Pancreas (tissue), 10 donors: Measurements from ENCODE around the gene RRP1B. TPM values are rescaled to one million over a fixed set of nuclear protein-coding genes. Genes with fewer than 3 reads are reported as not detected.

Experiments used
- ATAC-seq, 4 donors: fragments of 200-7000 bp; cut with Tn5 transposase; one replicate each; pipeline versions ENCODE4 v1.8.0 to v1.9.1; 2020; ENCODE audit warnings: mild to moderate bottlenecking in 4 of 4, moderate library complexity in 4 of 4
- DNase-seq, 6 donors: peaks; one replicate each; pipeline ENCODE4 v3.0.0-alpha.2; 2020
- FAIRE-seq: peaks from 2 replicates; lab custom pipeline; 2012; peaks lifted over from hg19 to GRCh38; lab: Jason Lieb, UNC
- H3K27ac ChIP-seq, 4 donors: fragments of 200-600 bp; sonication (generic); 1 replicate in 3 of 4; 2 replicates in 1 of 4; pipeline versions ENCODE4 v1.5.0 to v1.8.0; 2020
- H3K27me3 ChIP-seq, 4 donors: fragments of 200-600 bp; one replicate each; pipeline ENCODE4 v1.8.0; 2021
- H3K36me3 ChIP-seq, 3 donors: fragments of 200-600 bp; sonication (generic) in 1 of 3; one replicate each; pipeline versions ENCODE4 v1.5.0 to v1.8.0; 2020 to 2021
- H3K4me1 ChIP-seq, 3 donors: fragments of 200-600 bp; one replicate each; pipeline ENCODE4 v1.8.0; 2021
- H3K4me3 ChIP-seq, 4 donors: fragments of 200-600 bp; sonication (generic) in 2 of 4; one replicate each; pipeline versions ENCODE4 v1.5.0 to v1.8.0; 2020 to 2021
- H3K9me3 ChIP-seq, 4 donors: fragments of 200-600 bp; one replicate each; pipeline ENCODE4 v1.8.0; 2021
- CTCF ChIP-seq, 4 donors: fragments of 200-600 bp; sonication (generic) in 3 of 4; IDR thresholded peaks; one replicate each; pipeline versions ENCODE4 v1.5.0 to v1.8.0; 2021; ENCODE audit warnings: antibody characterized with exemption in 4 of 4
- WGBS, 2 donors: extraction: QIAGEN DNeasy Blood & Tissue Kit; methylation state at CpG; one replicate each; pipeline ENCODE4 v1.1.7; 2013; 5-methylcytosine and 5-hydroxymethylcytosine counted together
- intact Hi-C, 3 donors: fragments of 100-400 bp; cut with DNase I; formaldehyde crosslinking; loops; one replicate each; pipeline versions ENCODE4 v1.11.1 to v1.14.2; 2022
- microRNA-seq, 2 donors: library from miRNA; unstranded; fragments of <30 nt; microRNA quantifications; one replicate each; pipeline versions ENCODE4 to v1.1.0, GENCODE V29; 2019 to 2020
- polyA plus RNA-seq, 2 donors: library from polyadenylated mRNA; stranded (reverse); fragments of 200-250 nt; gene quantifications; one replicate each; pipeline ENCODE4 v1.2.3, GENCODE V29; 2013
- total RNA-seq, 6 donors: library from RNA; stranded (reverse); fragmentation: NEBNext Ultra II Directional in 4 of 6; extraction: Animal tissue kit (Norgen Biotek cat#: 25700) in 4 of 6; gene quantifications; one replicate each; pipeline versions ENCODE4 v1.2.1 to v1.2.4, GENCODE V29; 2021 to 2023
- donor health status: healthy with polysubstance abuse.
- donor health status: DM: no; HTN: no; CAD: no; lungs with moderate emphysema.
- donor health status: DM: no; HTN: no; CAD: no.
- donor health status: control.
- donor health status: control.
- donor health status: Bipolar disorder and iron deficiency.
- donor health status: DM: yes; HTN: yes; CAD: no.
- donor health status: DM: no; HTN: no; CAD: no.
- donor health status: DM: no; HTN: no; CAD: no.
- donor health status: DM: yes; HTN: yes; CAD: no.

The RRP1B gene
- total and polyA plus RNA-seq, 8 donors = 4.4 to 13.3 (median 9.0) TPM

GRCh38 chr21:43743947-43744346 is 84.6 kb downstream of the RRP1B start:
- Histone ChIP-seq H3K27ac (no peak overlapping the region), H3K4me3 (no peak overlapping the region), H3K36me3 (peaks cover 0 to 49% (median 10%) of the 10 kb centered on the region in 3 donors), H3K4me1 (no peaks in the 10 kb centered on the region), H3K9me3 (no peaks in the 10 kb centered on the region), H3K27me3 (no peaks in the 10 kb centered on the region)
- intact Hi-C loops = no loop called here
- 95 to 98% methylated on average over 8 of the region's 8 CpGs for WGBS, 2 donors
- no peak for ATAC-seq
- FAIRE-seq = no peak
- TF ChIP-seq CTCF (IDR thresholded peaks at IDR 0.05) = no peak
- DNase-seq = no peak

GRCh38 chr21:43744725-43745124 is 85.4 kb downstream of the RRP1B start:
- 96 to 98% methylated on average over 18 of the region's 18 CpGs for WGBS, 2 donors
- H3K27ac ChIP-seq = no peak overlapping the region
- no peak for TF ChIP-seq CTCF (IDR thresholded peaks at IDR 0.05)
- FAIRE-seq (no peak), ATAC-seq (no peak), DNase-seq (no peak)
- no peak overlapping the region for H3K4me3 ChIP-seq
- H3K27me3 ChIP-seq = no peaks in the 10 kb centered on the region
- peaks cover 0 to 49% (median 16%) of the 10 kb centered on the region in 3 donors for H3K36me3 ChIP-seq
- intact Hi-C loops = no loop called here
- H3K4me1 ChIP-seq = no peaks in the 10 kb centered on the region
- no peaks in the 10 kb centered on the region for H3K9me3 ChIP-seq

Small RNA genes lying within 50 kb of the gene (microRNA-seq; reads per million reads assigned to microRNA genes)
- 0 reads per million in 2 donors for gene MIR6070

Other genes starting within 250 kb of the RRP1B start
- gene SIK1, start 232.4 kb upstream of the RRP1B start, total RNA-seq = 100 to 1,000 TPM in 1 of 6 donors, 10 to 100 TPM in 2, 1 to 10 TPM in 3; 3.3 to 187 (median 9.2) TPM
- gene SIK1, start 232.4 kb upstream of the RRP1B start, polyA plus RNA-seq = 10 to 100 TPM in 1 of 2 donors, 1 to 10 TPM in 1; 9.7 to 48.6 TPM
- under 1 TPM; 0.14 to 0.32 (median 0.24) TPM for gene HSF2BP, start 72 bp upstream of the RRP1B start, total RNA-seq
- gene HSF2BP, start 72 bp upstream of the RRP1B start, polyA plus RNA-seq = under 1 TPM; 0.11 to 0.14 TPM
- 100 to 1,000 TPM in 1 of 6 donors, 10 to 100 TPM in 5; 63.2 to 100 (median 65.8) TPM for gene PDXK, start 59.6 kb downstream of the RRP1B start, total RNA-seq
- 10 to 100 TPM; 65.7 to 66.0 TPM for gene PDXK, start 59.6 kb downstream of the RRP1B start, polyA plus RNA-seq
- 10 to 100 TPM in 4 of 6 donors, 1 to 10 TPM in 2; 7.4 to 21.3 (median 11.4) TPM for gene CSTB, start 116.7 kb downstream of the RRP1B start, total RNA-seq
- gene CSTB, start 116.7 kb downstream of the RRP1B start, polyA plus RNA-seq = 10 to 100 TPM; 33.8 to 35.6 TPM
- 10 to 100 TPM in 4 of 6 donors, 1 to 10 TPM in 2; 7.6 to 18.4 (median 12.0) TPM for gene RRP1, start 130.0 kb downstream of the RRP1B start, total RNA-seq
- gene RRP1, start 130.0 kb downstream of the RRP1B start, polyA plus RNA-seq = 10 to 100 TPM; 15.1 to 17.4 TPM
- 10 to 100 TPM; 29.1 to 49.6 (median 32.6) TPM for gene AGPAT3, start 205.7 kb downstream of the RRP1B start, total RNA-seq
- 10 to 100 TPM; 13.6 to 18.4 TPM for gene AGPAT3, start 205.7 kb downstream of the RRP1B start, polyA plus RNA-seq